K562 (cell line): ENCODE measurements around the gene DAB2. TPM values are rescaled to one million over a fixed set of nuclear protein-coding genes. Genes with fewer than 3 reads are reported as not detected.

ENCODE experiments used
- ATF2 ChIP-seq: sonication (generic); formaldehyde crosslinking; IDR thresholded peaks from 2 replicates; pipeline ENCODE4 v1.8.1; 2022; ENCODE audit warnings: missing genetic modification reagents
- CBFA2T2 ChIP-seq: fragments of 450-650 bp; conservative IDR thresholded peaks from 2 replicates; pipeline ENCODE4 v1.6.1; 2017; ENCODE audit warnings: mild to moderate bottlenecking
- CUX1 ChIP-seq: fragments of 200-800 bp; sonication (Bioruptor generic); IDR thresholded peaks from 2 replicates; pipeline ENCODE4 v1.6.1; 2016; ENCODE audit warnings: missing genetic modification characterization, missing compliant biosample characterization
- EGR1 ChIP-seq: fragments of 450-650 bp; conservative IDR thresholded peaks from 2 replicates; pipeline ENCODE4 v1.6.1; 2017; ENCODE audit warnings: mild to moderate bottlenecking
- ELK3 ChIP-seq: fragments of 450-650 bp; formaldehyde crosslinking; IDR thresholded peaks from 2 replicates; pipeline ENCODE4 v1.4.0; 2020; ENCODE audit warnings: mild to moderate bottlenecking
- HMGXB4 ChIP-seq: sonication (generic); formaldehyde crosslinking; IDR thresholded peaks from 2 replicates; pipeline ENCODE4 v1.8.1; 2023; ENCODE audit warnings: mild to moderate bottlenecking, missing genetic modification reagents
- NFXL1 ChIP-seq: fragments of 450-650 bp; formaldehyde crosslinking; IDR thresholded peaks from 2 replicates; pipeline ENCODE4 v1.4.0; 2021; ENCODE audit warnings: mild to moderate bottlenecking
- POLR3A ChIP-seq: IDR thresholded peaks from 2 replicates; pipeline ENCODE4 v1.6.1; 2011; ENCODE audit warnings: borderline replicate concordance, mild to moderate bottlenecking, moderate library complexity; ENCODE audit not compliant: insufficient read length, insufficient read depth; ENCODE audit errors: extremely low read depth
- SNAPC5 ChIP-seq: fragments of 250-450 bp; sonication (Bioruptor Pico); IDR thresholded peaks from 2 replicates; pipeline ENCODE4 v1.8.0; 2021; ENCODE audit warnings: moderate library complexity, mild to moderate bottlenecking, inconsistent platforms
- SRF ChIP-seq, 2 experiments: fragments of 250-450, 450-650 bp in 1 of 2; sonication (Bioruptor Pico) in 1 of 2; sonication (generic) in 1 of 2; formaldehyde crosslinking; IDR thresholded peaks; 2 replicates each; pipeline versions ENCODE4 v1.5.0 to v1.5.1; 2020 to 2022; ENCODE audit warnings: mild to moderate bottlenecking in 1 of 2, missing genetic modification reagents in 1 of 2
- SRSF3 ChIP-seq: fragments of 200-400 bp; formaldehyde crosslinking; IDR thresholded peaks from 2 replicates; pipeline ENCODE4 v1.6.1; 2016; ENCODE audit warnings: mild to moderate bottlenecking, low read length, moderate library complexity; ENCODE audit not compliant: insufficient read depth
- TRIM25 ChIP-seq: fragments of 450-650 bp; IDR thresholded peaks from 2 replicates; pipeline ENCODE4 v1.7.0; 2016; ENCODE audit warnings: borderline replicate concordance
- ZNF121 ChIP-seq: sonication (generic); formaldehyde crosslinking; conservative IDR thresholded peaks from 2 replicates; pipeline ENCODE4 v1.8.0; 2022; ENCODE audit warnings: missing genetic modification reagents
- ZNF24 ChIP-seq: fragments of 450-650 bp; IDR thresholded peaks from 2 replicates; pipeline ENCODE4 v1.6.1; 2016
- ZZZ3 ChIP-seq: fragments of 450-650 bp; IDR thresholded peaks from 2 replicates; pipeline ENCODE4 v1.6.1; 2016; ENCODE audit warnings: antibody characterized with exemption, mild to moderate bottlenecking, moderate library complexity
- polyA plus RNA-seq, 8 experiments: library from polyadenylated mRNA; depleted of rRNA in 4 of 8; stranded (reverse) in 5 of 8; unstranded in 3 of 8; fragments of >200 nt; fragmentation: Nextera tagmentation in 2 of 8; fragmentation: Illumina TruSeq in 1 of 8; extraction: Ambion mirVana in 2 of 8; extraction: Trizol in 1 of 8; gene quantifications; 2 replicates each; pipeline versions ENCODE4 v1.2.1 to v1.2.3, GENCODE V29; 2011 to 2014; ENCODE audit warnings: inconsistent platforms in 1 of 8, missing spikeins in 1 of 8
- total RNA-seq, 7 experiments: library from RNA; depleted of rRNA in 6 of 7; stranded (reverse); fragments of >200 nt in 6 of 7; fragmentation: Illumina TruSeq in 2 of 7; extraction: Trizol in 2 of 7; gene quantifications; 2 replicates each; pipeline versions ENCODE4 v1.2.1 to v1.2.3, GENCODE V29; 2011 to 2021; ENCODE audit warnings: low replicate concordance in 1 of 7

The DAB2 gene
- total and polyA plus RNA-seq, 9 of the 15 experiments (the other 6 are each of a cell fraction or from before 2014, with no cell fraction given): 6.6 to 29.9 (median 24.1) TPM

- TF ChIP-seq ZNF121 (CRISPR knock-in tag): no peak
- TF ChIP-seq ELK3 (CRISPR knock-in tag): no peak
- TF ChIP-seq CBFA2T2: peak; percentile 75
- TF ChIP-seq POLR3A: no peak
- TF ChIP-seq NFXL1 (CRISPR knock-in tag): no peak
- no peak for TF ChIP-seq ZZZ3
- 0 out of 2 replicates have a peak, but pooled peaks have one; percentile 20 for TF ChIP-seq EGR1
- peak; percentile 56 for TF ChIP-seq ZNF24
- no peak for TF ChIP-seq SNAPC5 (CRISPR knock-in tag)
- no peak for TF ChIP-seq HMGXB4 (CRISPR knock-in tag)
- TF ChIP-seq ATF2 (CRISPR knock-in tag): no peak
- no peak for TF ChIP-seq TRIM25
- no peak for TF ChIP-seq SRSF3
- no peak for TF ChIP-seq CUX1 (CRISPR knock-in tag)
- peak in 1 of 2 experiments; percentile 81; a peak in 2 of 4 replicates for TF ChIP-seq SRF (CRISPR knock-in tag; IDR thresholded peaks at IDR 0.05)
Measured at GRCh38 chr5:39424736-39425637, at the start of gene DAB2 (continued).
